Vagina (tissue), 2 donors: ENCODE measurements around the gene RPS6KA5.

Source experiments
- POLR2A ChIP-seq, 2 donors: fragments of 450-650 bp; IDR thresholded peaks; one replicate each; pipeline ENCODE4 v1.6.1; 2017; ENCODE audit warnings: antibody characterized with exemption in 2 of 2, mild to moderate bottlenecking in 2 of 2, moderate library complexity in 2 of 2
- TF ChIP-seq, protein P1 (sequence below), 3 experiments: fragments of 450-650 bp in 2 of 3; fragments of 200-600 bp in 1 of 3; sonication (generic) in 1 of 3; IDR thresholded peaks; one replicate each; pipeline ENCODE4 v1.5.1; 2017 to 2019; ENCODE audit warnings: antibody characterized with exemption in 3 of 3, mild to moderate bottlenecking in 2 of 3, moderate library complexity in 2 of 3

DNA sequence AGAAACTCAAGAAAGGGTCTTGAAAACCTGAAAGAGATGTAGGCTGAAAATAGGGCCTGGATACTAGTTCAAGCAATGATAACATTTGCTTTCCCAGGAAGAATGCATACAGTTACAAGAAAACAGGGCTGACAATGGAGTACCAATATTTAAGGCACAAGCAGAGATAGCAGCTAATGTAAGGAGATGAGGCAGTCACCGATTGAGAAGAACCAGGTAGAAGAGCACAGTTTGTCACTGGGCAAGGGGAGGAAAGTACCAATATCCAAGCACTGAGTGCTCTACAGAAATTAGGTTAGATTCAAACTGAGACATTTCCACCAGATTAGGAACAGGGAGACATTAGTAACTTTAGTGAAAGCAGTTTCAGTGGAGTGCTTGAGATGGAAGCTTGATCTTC is 19.9 kb downstream of the RPS6KA5 start:
- no peak for TF ChIP-seq POLR2A (IDR thresholded peaks at IDR 0.05)
- TF ChIP-seq, protein P1, sequence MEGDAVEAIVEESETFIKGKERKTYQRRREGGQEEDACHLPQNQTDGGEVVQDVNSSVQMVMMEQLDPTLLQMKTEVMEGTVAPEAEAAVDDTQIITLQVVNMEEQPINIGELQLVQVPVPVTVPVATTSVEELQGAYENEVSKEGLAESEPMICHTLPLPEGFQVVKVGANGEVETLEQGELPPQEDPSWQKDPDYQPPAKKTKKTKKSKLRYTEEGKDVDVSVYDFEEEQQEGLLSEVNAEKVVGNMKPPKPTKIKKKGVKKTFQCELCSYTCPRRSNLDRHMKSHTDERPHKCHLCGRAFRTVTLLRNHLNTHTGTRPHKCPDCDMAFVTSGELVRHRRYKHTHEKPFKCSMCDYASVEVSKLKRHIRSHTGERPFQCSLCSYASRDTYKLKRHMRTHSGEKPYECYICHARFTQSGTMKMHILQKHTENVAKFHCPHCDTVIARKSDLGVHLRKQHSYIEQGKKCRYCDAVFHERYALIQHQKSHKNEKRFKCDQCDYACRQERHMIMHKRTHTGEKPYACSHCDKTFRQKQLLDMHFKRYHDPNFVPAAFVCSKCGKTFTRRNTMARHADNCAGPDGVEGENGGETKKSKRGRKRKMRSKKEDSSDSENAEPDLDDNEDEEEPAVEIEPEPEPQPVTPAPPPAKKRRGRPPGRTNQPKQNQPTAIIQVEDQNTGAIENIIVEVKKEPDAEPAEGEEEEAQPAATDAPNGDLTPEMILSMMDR (IDR thresholded peaks at IDR 0.05), result no peak
